GM13977 (cell line): ENCODE results near the gene BMERB1.

Experiments
- DNase-seq: peaks from one replicate; pipeline ENCODE4 v3.0.0; 2012; ENCODE audit warnings: low spot score
- in situ Hi-C: fragments of 300-500 bp; cut with MboI; formaldehyde crosslinking; loops from one replicate; pipeline ENCODE4 v1.12.0; 2022; ENCODE audit warnings: low sequenced_read_pairs, low pct_unique_long_range_greater_than_20kb, mixed read lengths, inconsistent platforms; ENCODE audit not compliant: unreplicated experiment
- TF ChIP-seq, protein P1 (sequence below): IDR thresholded peaks from 2 replicates; pipeline ENCODE4 v1.5.1; 2012; ENCODE audit warnings: mild to moderate bottlenecking, control low read depth; ENCODE audit not compliant: insufficient read depth; ENCODE audit errors: extremely low read depth, missing control alignments

The BMERB1 gene

DNA sequence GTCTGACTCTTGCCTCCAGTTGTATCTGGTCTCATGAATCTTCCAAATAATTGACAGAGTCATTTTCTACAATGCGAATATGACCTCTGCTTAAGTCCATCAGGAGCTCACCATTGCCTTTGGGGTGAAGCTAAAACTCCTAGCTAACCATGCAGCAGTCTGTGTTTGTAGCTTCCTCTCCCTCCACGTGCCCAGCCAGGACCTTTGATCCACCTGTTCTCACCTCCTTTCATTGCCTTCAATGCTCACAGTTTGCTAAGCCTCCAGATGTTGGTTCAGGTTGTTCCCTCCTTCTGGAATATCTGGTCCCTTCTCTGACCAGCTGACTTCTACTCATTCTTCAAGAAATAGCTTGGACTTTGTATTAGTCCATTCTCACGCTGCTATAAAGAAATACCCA lies 23.0 kb downstream of the BMERB1 start:
- no peak for DNase-seq
- in situ Hi-C loops: no loop called here
- TF ChIP-seq, protein P1, sequence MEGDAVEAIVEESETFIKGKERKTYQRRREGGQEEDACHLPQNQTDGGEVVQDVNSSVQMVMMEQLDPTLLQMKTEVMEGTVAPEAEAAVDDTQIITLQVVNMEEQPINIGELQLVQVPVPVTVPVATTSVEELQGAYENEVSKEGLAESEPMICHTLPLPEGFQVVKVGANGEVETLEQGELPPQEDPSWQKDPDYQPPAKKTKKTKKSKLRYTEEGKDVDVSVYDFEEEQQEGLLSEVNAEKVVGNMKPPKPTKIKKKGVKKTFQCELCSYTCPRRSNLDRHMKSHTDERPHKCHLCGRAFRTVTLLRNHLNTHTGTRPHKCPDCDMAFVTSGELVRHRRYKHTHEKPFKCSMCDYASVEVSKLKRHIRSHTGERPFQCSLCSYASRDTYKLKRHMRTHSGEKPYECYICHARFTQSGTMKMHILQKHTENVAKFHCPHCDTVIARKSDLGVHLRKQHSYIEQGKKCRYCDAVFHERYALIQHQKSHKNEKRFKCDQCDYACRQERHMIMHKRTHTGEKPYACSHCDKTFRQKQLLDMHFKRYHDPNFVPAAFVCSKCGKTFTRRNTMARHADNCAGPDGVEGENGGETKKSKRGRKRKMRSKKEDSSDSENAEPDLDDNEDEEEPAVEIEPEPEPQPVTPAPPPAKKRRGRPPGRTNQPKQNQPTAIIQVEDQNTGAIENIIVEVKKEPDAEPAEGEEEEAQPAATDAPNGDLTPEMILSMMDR: no peak

DNA sequence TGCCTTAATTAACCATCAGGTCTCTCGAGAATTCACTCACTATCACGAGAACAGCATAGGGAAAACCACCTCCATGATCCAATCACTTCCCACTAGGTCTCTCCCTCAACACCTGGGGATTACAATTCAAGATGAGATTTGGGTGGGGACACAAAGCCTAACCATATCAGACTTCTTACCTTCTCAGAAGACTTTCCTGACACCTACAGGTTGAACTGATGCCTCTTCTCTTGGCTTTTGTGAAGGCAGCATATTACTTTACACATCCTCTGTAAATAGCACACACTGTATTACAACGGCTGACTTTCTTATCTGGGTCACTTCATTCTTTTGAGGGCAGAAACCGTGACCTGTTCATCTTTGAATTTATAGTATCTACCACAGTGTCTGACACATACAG lies 23.6 kb downstream of the BMERB1 start:
- no peak for DNase-seq
- in situ Hi-C loops: no loop called here
- TF ChIP-seq, protein P1: peak; percentile 4

DNA sequence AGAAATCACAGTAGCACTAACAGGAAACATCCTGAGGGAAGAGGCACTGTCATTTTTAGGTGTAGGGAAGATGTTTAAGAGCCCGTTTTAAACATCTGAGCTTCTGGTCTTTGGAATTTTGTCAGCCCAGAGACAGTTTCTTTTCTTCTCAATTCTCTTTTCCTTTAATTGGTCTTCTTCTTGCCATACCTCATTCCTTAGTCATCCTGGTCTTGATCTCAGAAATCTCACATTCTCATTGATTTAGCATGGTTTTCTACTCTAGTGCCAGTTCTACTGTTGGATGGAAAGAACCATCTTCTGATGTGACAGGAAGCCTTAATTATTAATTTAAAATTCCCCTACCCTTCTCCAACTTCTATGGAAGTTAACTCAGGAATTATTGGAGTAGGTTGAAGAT lies 25.4 kb downstream of the BMERB1 start:
- TF ChIP-seq, protein P1: no peak
- DNase-seq: no peak
- in situ Hi-C loops: no loop called here

DNA sequence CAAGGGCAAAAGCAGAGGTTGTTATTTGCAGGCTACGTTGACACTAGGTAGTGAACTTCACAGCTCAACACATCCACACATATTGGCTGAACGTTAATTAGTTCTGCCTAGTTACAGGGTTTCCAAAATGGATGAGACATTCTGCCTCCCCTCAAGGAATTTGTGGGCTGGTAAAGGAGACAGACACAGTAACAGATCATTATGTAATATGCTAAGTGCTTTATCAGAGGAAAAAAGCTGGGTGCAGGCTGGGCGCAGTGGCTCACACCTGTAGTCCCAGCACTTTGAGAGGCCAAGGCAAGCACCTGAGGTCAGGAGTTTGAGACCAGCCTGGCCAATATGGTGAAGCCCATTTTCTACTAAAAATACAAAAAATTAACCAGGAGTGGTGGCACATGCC lies 26.2 kb downstream of the BMERB1 start:
- TF ChIP-seq, protein P1: no peak
- in situ Hi-C loops: no loop called here
- DNase-seq: no peak

DNA sequence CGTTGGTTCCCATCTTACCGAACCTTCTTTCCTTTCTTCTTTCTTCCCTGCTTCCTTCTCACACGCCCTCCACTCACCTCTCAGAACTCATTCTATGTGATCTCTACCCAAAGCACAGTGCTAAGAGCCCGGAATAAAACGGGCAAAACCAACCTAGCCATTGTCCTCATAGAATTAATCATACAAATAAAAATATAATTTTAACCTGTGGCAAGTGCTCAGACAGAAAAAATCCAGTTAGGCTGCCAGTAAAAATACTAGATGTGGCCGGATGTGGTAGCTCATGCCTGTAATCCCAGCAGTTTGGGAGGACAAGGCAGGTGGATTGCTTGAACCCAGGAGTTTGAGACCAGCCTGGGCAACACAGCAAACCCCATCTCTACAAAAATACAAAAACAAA lies 27.0 kb downstream of the BMERB1 start:
- TF ChIP-seq, protein P1: no peak
- in situ Hi-C loops: no loop called here
- no peak for DNase-seq

DNA sequence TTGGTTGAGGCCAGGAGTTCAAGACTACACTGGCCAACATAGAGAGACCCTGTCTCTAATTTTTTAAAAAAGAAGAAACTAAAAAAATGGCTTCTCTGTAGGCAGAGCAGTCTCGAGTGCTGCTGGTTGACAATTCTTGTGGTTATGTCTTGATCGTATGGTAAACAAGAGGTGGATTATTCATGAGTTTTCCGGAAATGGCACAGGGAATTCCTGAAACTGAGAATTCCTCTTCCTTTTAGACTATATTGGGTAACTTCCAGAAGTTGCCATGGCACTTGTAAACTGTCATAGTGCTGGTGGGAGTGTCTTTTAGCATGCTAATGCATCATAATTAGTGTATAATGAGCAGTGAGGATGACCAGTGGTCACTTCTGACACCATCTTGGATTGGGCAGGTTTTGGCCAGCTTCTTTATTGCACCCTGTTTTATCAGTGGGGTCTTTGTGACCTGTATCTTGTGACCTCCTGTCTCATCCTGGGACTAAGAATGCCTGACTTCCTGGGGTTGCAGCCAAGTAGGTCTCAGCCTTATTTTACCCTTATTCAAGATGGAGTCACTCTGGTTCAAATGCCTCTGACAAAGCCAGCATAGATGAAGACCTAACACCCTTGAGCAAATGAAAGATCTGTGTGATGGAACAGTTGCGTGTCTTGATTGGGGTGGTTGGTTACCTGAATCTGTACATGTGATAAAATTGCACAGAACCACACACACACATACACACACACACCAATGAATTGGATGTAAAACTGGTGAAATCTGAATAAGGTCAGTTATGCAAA lies 30.2 kb downstream of the BMERB1 start:
- TF ChIP-seq, protein P1: no peak
- DNase-seq: no peak
- in situ Hi-C loops: no loop called here
